ENCODE data around the gene CASTOR1. TPM values are rescaled to one million over a fixed set of nuclear protein-coding genes. Genes with fewer than 3 reads are reported as not detected.

The CASTOR1 gene
- total RNA-seq, 4 donors from 2014 or later, result 1.8 to 11.6 (median 6.0) TPM

- Histone ChIP-seq H3K4me1 (peaks cover 2 to 36% (median 5%) of the 10 kb centered on the region in 4 donors), H3K9me3 (no peaks in the 10 kb centered on the region), H3K27me3 (no peaks in the 10 kb centered on the region), H3K36me3 (peaks cover 0 to 7% (median 0%) of the 10 kb centered on the region in 3 donors), H3K4me3 (no peak overlapping the region), H3K27ac (no peak overlapping the region)
- no peak for DNase-seq
- TF ChIP-seq POLR2A (IDR thresholded peaks at IDR 0.05), result no peak
- TF ChIP-seq CTCF (IDR thresholded peaks at IDR 0.05), result no peak
Measured at GRCh38 chr22:30244641-30245040, 44.7 kb downstream of the CASTOR1 start.

- peaks cover 0 to 7% (median 0%) of the 10 kb centered on the region in 3 donors for H3K36me3 ChIP-seq
- H3K4me3 ChIP-seq, result no peak overlapping the region
- no peaks in the 10 kb centered on the region for H3K27me3 ChIP-seq
- no peak overlapping the region for H3K27ac ChIP-seq
- TF ChIP-seq POLR2A (IDR thresholded peaks at IDR 0.05), result no peak
- TF ChIP-seq CTCF (IDR thresholded peaks at IDR 0.05), result no peak
- peaks cover 2 to 31% (median 5%) of the 10 kb centered on the region in 4 donors for H3K4me1 ChIP-seq
- DNase-seq, result no peak
- no peaks in the 10 kb centered on the region for H3K9me3 ChIP-seq
Measured at GRCh38 chr22:30244066-30244465, 45.2 kb downstream of the CASTOR1 start.

GRCh38 chr22:30243661-30244060 lies 45.6 kb downstream of the CASTOR1 start:
- TF ChIP-seq POLR2A (IDR thresholded peaks at IDR 0.05) (no peak), CTCF (IDR thresholded peaks at IDR 0.05) (no peak)
- Histone ChIP-seq H3K36me3 (peaks cover 0 to 7% (median 0%) of the 10 kb centered on the region in 3 donors), H3K4me1 (peaks cover 2 to 30% (median 5%) of the 10 kb centered on the region in 4 donors), H3K9me3 (no peaks in the 10 kb centered on the region), H3K4me3 (no peak overlapping the region), H3K27ac (no peak overlapping the region), H3K27me3 (no peaks in the 10 kb centered on the region)
- no peak for DNase-seq

GRCh38 chr22:30241576-30242371 lies 47.5 kb downstream of the CASTOR1 start:
- no peak for DNase-seq
- H3K27ac ChIP-seq, result no peak overlapping the region
- H3K27me3 ChIP-seq, result no peaks in the 10 kb centered on the region
- TF ChIP-seq CTCF (IDR thresholded peaks at IDR 0.05) (no peak), POLR2A (IDR thresholded peaks at IDR 0.05) (no peak)
- H3K9me3 ChIP-seq, result no peaks in the 10 kb centered on the region
- H3K4me3 ChIP-seq, result no peak overlapping the region
- peaks cover 0 to 20% (median 1%) of the 10 kb centered on the region in 4 donors for H3K4me1 ChIP-seq
- H3K36me3 ChIP-seq, result peaks cover 0 to 7% (median 0%) of the 10 kb centered on the region in 3 donors

- no peaks in the 10 kb centered on the region for H3K9me3 ChIP-seq
- H3K36me3 ChIP-seq, result peaks cover 0 to 7% (median 0%) of the 10 kb centered on the region in 3 donors
- TF ChIP-seq CTCF (IDR thresholded peaks at IDR 0.05), result no peak
- no peak for TF ChIP-seq POLR2A (IDR thresholded peaks at IDR 0.05)
- H3K27ac ChIP-seq, result no peak overlapping the region
- H3K4me3 ChIP-seq, result no peak overlapping the region
- no peaks in the 10 kb centered on the region for H3K27me3 ChIP-seq
- peaks cover 0 to 11% (median 0%) of the 10 kb centered on the region in 4 donors for H3K4me1 ChIP-seq
- peak in 1 of 3 donors; percentile 67 for DNase-seq
Measured at GRCh38 chr22:30240541-30241417, 48.5 kb downstream of the CASTOR1 start.

Data from Peyer's patch (tissue), 4 donors.